Activated T-cell treated with anti-CD3 and anti-CD28 coated beads, Interleukin-2, amount 50 U/mL, for 4 hours (primary cell): Measurements from ENCODE around the gene XPR1. TPM values are rescaled to one million over a fixed set of nuclear protein-coding genes. Genes with fewer than 3 reads are reported as not detected.
"Not testable (repeated sequence)": the region's sequence is repeated elsewhere in the genome, so short reads cannot be mapped to it uniquely, and the experiment has no call there.

ENCODE experiments used
- ATAC-seq, 2 donors: fragments of 200-7000 bp; cut with Tn5 transposase; one replicate each; pipeline ENCODE4 v1.10.0; 2021
- DNase-seq: peaks from one replicate; pipeline ENCODE4 v3.0.0-alpha.2; 2020
- H3K27me3 Mint-ChIP-seq: one replicate; pipeline ENCODE4 v1.8.0; 2021; ENCODE audit warnings: low read depth, mixed read lengths
- H3K36me3 Mint-ChIP-seq: one replicate; pipeline ENCODE4 v1.8.0; 2022; ENCODE audit warnings: mixed read lengths; ENCODE audit not compliant: insufficient read depth
- H3K4me1 Mint-ChIP-seq: one replicate; pipeline ENCODE4 v1.8.0; 2021; ENCODE audit warnings: low read depth, mixed read lengths
- H3K4me3 Mint-ChIP-seq: one replicate; pipeline ENCODE4 v1.8.0; 2021; ENCODE audit warnings: mild to moderate bottlenecking, moderate library complexity, mixed read lengths
- H3K9me3 Mint-ChIP-seq: one replicate; pipeline ENCODE4 v1.8.0; 2021; ENCODE audit warnings: mixed read lengths
- total RNA-seq, 3 donors: library from RNA; stranded (reverse); gene quantifications; one replicate each; pipeline ENCODE4 v1.2.1, GENCODE V29; 2021

XPR1 gene
- total RNA-seq, 3 donors from 2014 or later, result 25.2 to 26.7 (median 25.8) TPM

DNA sequence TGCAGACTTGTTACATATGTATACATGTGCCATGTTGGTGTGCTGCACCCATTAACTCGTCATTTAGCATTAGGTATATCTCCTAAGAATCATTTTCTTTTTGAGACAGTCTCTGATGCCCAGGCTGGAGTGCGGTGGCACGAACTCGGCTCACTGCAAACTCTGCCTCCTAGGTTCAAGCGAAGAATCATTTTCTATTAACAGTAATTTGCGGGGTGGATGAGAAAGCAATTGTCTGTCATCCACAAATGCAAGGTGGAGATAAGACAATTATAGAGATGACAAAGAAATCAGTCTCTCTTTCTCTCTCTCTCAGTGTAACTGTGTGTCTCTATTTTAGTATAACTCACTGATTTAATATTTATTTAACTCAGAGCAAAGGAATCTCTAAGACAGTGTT, 149.9 kb downstream of the XPR1 start:
- ATAC-seq, result no peak
- H3K36me3 Mint-ChIP-seq, result no peaks in the 10 kb centered on the region
- no peaks in the 10 kb centered on the region for H3K9me3 Mint-ChIP-seq
- H3K27me3 Mint-ChIP-seq, result no peaks in the 10 kb centered on the region
- no peak for DNase-seq
- no peak overlapping the region for H3K4me3 Mint-ChIP-seq
- peaks cover 2% of the 10 kb centered on the region for H3K4me1 Mint-ChIP-seq

DNA sequence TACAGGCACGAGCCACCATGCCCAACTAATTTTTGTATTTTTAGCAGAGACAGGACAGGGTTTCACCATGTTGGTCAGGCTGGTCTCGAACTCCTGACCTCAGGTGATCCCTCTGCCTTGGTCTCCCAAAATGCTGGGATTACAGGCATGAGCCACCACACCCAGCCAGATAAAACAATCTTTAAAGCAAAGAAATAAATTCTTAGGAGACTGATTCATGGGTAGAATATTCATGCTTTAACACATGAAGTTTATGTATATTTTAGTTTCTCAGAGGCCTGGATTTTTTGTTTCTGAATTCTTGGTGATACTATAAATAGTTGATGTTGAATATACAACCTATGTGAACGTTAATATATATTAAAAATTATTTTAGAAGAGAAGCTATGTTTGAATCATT, 153.5 kb downstream of the XPR1 start:
- H3K9me3 Mint-ChIP-seq, result no peaks in the 10 kb centered on the region
- ATAC-seq, result no peak
- peaks cover 2% of the 10 kb centered on the region for H3K4me1 Mint-ChIP-seq
- no peaks in the 10 kb centered on the region for H3K27me3 Mint-ChIP-seq
- peaks cover 20% of the 10 kb centered on the region for H3K36me3 Mint-ChIP-seq
- no peak for DNase-seq
- H3K4me3 Mint-ChIP-seq, result no peak overlapping the region

DNA sequence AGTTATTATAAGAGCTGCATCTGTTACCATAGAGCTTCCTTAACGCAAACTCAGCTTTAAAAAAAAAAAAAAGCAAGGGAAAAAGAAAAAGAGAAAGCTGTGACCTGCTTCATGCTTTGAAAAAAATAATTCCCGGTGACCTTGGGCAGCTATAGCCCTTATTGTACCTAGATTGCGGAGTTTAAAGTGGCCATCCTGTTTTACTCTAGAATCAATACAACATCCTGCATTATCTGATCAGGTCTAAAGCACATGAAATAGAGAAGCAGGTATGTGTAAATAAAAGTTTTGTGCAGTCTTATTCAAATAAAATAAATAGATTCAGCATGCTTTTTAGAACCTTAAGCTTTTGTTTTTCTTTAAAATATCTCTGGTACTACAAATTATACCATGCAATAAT, 154.1 kb downstream of the XPR1 start:
- DNase-seq, result no peak
- H3K9me3 Mint-ChIP-seq, result no peaks in the 10 kb centered on the region
- H3K4me3 Mint-ChIP-seq, result no peak overlapping the region
- H3K36me3 Mint-ChIP-seq, result peaks cover 20% of the 10 kb centered on the region
- no peaks in the 10 kb centered on the region for H3K27me3 Mint-ChIP-seq
- H3K4me1 Mint-ChIP-seq, result peaks cover under 1% of the 10 kb centered on the region
- ATAC-seq, result no peak

DNA sequence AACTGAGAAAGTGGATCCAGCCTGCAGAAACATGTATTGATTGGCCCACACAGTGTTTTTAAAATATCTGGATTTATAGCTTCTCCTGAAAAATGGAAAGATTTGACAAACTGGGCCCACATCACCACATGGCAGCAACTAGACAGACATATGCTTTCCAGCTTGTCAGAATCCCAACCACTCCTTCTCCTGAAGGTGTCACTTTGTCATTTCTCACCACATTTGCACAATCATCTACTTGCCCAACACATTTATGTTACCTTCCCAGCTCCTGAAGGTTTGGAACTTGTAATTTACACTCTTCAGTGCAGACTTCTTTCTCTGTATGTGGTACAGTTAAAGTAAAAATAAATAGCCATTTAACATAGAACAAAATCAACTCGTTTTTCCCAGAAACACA, 154.8 kb downstream of the XPR1 start:
- Mint-ChIP-seq H3K4me3 (no peak overlapping the region), H3K9me3 (no peaks in the 10 kb centered on the region), H3K36me3 (peaks cover 20% of the 10 kb centered on the region), H3K27me3 (no peaks in the 10 kb centered on the region), H3K4me1 (peaks cover under 1% of the 10 kb centered on the region)
- no peak for DNase-seq
- no peak for ATAC-seq

DNA sequence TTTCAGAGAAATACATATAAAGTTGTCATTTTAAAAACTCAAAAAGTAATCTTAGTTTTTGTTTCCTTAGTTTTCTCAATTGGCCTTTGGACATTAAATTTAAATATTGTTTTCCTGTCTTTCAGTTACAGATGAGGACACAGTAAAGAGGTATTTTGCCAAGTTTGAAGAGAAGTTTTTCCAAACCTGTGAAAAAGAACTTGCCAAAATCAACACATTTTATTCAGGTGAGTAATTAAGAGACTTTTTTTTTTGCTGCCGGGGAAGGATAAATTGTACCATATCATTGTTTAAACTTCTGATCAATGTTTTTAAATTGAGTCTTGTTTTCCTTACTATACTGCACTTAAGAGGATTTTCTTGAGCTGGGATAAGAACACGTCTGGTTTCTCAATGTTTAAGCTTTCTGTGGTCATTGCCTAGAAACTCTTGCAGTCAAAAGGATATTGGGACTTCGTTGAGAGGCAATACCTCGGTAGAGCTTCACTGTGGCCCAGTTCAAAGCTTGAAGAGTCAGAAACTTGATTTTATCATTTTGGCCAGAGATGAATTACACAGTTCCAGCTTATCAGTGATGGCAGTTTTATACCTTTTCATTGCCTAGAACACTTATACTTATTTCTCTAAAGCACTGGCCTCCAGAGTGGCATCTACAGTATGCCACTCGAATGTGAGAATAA, 155.9 kb downstream of the XPR1 start:
- no peak for ATAC-seq
- Mint-ChIP-seq H3K4me1 (peaks cover 4% of the 10 kb centered on the region), H3K27me3 (no peaks in the 10 kb centered on the region), H3K9me3 (no peaks in the 10 kb centered on the region), H3K4me3 (no peak overlapping the region), H3K36me3 (peaks cover 23% of the 10 kb centered on the region)
- no peak for DNase-seq

DNA sequence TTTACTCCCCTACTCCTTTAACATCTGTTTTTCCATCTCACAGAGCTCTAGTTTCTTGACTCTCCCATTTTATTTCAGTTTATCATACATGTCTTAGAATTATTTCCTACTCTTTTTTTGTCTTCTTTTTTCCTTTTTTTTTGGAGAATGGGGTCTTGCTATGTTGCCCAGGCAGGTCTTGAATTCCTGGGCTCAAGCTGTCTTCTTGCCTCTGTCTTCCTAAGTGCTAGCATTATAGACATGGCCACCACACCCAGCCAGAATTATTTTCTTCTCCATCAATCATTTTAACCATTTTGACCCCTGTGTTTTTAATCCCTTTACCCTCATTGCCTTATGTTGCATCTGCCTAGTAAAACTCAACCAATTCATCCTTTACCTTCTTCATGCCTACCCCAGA, 157.6 kb downstream of the XPR1 start:
- H3K9me3 Mint-ChIP-seq, result no peaks in the 10 kb centered on the region
- no peak overlapping the region for H3K4me3 Mint-ChIP-seq
- H3K27me3 Mint-ChIP-seq, result no peaks in the 10 kb centered on the region
- H3K4me1 Mint-ChIP-seq, result peaks cover 6% of the 10 kb centered on the region
- DNase-seq (no peak), ATAC-seq (no peak)
- H3K36me3 Mint-ChIP-seq, result peaks cover 25% of the 10 kb centered on the region

DNA sequence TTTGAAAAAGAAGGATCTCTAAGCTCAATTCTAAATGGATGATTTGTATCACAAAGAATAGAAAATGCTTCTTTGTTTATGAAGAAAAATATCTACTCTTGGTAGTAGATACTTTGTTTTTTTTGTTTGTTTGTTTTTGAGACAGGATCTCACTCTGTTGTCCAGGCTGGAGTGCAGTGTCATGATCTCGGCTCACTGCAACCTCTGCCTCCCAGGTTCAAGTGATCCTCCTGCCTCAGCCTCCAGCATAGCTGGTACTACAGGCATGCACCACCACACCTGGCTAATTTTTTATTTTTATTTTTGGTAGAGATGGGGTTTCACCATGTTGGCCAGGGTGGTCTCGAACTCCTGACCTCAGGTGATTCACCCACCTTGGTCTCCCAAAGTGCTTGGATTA, 159.3 kb downstream of the XPR1 start:
- not testable (repeated sequence) for DNase-seq, ATAC-seq, H3K27me3 Mint-ChIP-seq, H3K4me3 Mint-ChIP-seq, H3K4me1 Mint-ChIP-seq, H3K9me3 Mint-ChIP-seq
- H3K36me3 Mint-ChIP-seq, result peaks cover 29% of the 10 kb centered on the region

DNA sequence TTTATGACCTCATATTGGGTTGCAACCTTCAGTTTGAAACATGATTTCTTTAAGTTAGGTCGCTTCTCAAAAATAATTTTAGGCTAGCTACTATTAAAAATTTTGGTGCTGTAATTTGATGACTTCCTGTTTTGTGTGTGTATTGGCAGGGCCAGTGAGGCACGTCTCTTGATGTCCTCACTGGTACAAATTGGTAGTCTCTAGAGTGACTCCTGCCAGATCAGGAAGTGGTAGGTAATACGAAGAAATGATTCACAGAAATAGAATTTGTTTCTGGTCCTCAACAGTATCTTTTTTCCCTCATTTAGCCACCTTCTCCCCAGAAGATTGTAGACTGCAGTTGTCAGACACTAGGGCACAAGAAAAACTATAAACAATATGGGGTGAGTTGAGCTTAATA, 160.0 kb downstream of the XPR1 start:
- no peaks in the 10 kb centered on the region for H3K27me3 Mint-ChIP-seq
- ATAC-seq (no peak), DNase-seq (no peak)
- no peak overlapping the region for H3K4me3 Mint-ChIP-seq
- peaks cover 29% of the 10 kb centered on the region for H3K36me3 Mint-ChIP-seq
- H3K9me3 Mint-ChIP-seq, result no peaks in the 10 kb centered on the region
- peaks cover 11% of the 10 kb centered on the region for H3K4me1 Mint-ChIP-seq

DNA sequence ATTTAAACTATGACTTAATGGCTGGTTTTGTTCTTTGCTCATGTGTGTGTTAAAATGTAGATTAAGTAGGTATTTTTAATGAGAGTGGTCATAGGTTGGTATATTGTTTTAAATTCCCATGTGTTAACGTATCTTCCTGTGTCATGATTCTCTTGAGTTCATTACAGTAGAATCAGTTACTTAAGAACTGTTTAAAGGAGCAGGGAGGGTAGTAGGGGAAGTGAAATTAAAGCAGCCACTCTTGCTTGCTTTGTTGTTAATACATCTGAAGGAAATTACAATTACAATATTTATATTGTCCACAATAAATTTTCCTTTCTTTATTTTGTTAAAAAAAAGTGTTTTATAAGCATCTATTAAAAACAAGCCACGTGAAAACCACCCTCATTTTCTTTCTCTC, 161.6 kb downstream of the XPR1 start:
- H3K4me3 Mint-ChIP-seq, result no peak overlapping the region
- peaks cover 22% of the 10 kb centered on the region for H3K36me3 Mint-ChIP-seq
- peaks cover 11% of the 10 kb centered on the region for H3K4me1 Mint-ChIP-seq
- ATAC-seq, result no peak
- H3K9me3 Mint-ChIP-seq, result no peaks in the 10 kb centered on the region
- no peak for DNase-seq
- no peaks in the 10 kb centered on the region for H3K27me3 Mint-ChIP-seq

DNA sequence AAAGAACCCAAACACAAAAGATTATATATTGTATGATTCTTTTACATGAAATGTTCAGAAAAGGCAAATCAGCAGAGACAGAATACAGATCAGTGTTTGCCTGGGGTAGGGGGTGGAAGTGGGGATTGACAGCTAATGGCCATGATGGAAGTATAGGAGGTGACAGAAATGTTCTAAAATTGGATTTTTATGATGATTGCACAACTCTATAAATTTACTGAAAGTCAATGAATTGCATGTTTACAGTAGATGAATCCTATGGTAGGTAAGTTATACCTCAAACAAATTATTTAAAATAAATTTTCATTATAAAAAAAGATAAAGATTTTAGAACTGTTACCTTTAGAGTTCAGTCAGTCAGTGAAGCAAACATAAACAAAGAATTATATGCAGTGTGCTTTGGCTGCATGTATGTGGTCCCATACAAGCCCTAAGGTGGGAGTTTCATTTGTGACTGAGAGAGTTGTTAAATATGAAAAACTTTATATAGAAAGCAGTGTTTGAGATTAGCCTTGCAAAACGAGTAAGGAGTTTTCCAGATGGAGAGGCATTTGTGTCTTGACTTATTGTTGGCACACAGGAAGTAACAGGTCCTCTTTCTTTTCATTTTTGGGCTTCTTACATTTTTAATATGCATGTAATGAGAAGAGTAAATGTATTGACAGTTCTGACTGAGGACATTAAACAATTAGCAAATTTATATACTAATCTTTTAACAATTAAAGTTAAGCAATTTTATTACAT, 165.2 kb downstream of the XPR1 start:
- no peak for DNase-seq
- no peak overlapping the region for H3K4me3 Mint-ChIP-seq
- H3K9me3 Mint-ChIP-seq, result no peaks in the 10 kb centered on the region
- no peak for ATAC-seq
- peaks cover 9% of the 10 kb centered on the region for H3K36me3 Mint-ChIP-seq
- H3K27me3 Mint-ChIP-seq, result no peaks in the 10 kb centered on the region
- peaks cover 7% of the 10 kb centered on the region for H3K4me1 Mint-ChIP-seq

DNA sequence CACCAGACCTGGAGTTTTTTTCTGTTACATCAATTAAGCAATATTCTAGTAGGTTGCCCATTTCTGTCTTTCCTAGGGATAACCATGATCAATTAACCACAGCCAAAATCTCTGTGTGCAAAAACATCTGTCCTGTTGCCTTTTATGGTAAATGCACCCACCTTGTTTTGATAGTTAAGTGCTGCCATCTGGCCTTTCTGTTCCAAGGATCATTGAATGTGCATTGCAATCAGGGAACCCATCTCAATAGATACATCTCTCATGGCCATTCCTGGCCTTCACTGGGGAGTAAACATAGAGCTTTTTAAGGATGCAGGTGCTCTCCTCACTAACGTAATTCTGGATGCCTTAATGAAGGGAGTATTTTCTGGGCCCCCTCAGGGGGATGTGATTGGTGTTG, 169.1 kb downstream of the XPR1 start:
- Mint-ChIP-seq H3K4me1 (peaks cover 2% of the 10 kb centered on the region), H3K36me3 (peaks cover 13% of the 10 kb centered on the region), H3K9me3 (no peaks in the 10 kb centered on the region)

DNA sequence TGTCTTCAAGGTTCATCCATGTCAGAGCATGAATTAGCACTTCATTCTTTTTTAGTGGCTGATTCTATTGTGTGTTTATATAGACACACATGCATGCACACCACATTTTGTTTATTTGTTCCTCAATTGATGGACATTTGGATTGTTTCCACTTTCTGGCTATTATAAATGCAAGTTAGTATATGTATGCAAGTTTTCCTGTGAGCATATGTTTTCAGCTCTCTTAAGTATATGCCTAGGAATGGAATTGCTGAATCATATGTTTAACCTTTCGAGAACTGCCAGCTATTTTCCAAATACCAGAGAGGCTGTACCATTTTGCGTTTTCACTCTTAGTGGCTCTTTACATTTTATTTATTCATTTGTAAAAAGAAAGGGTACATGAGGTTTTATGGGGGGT, 171.0 kb downstream of the XPR1 start:
- Mint-ChIP-seq H3K36me3 (peaks cover 28% of the 10 kb centered on the region), H3K4me1 (no peaks in the 10 kb centered on the region)

More for the DNA sequence above, 169.1 kb downstream of the XPR1 start:
- Mint-ChIP-seq H3K27me3 (no peaks in the 10 kb centered on the region), H3K4me3 (no peak overlapping the region)
- ATAC-seq, result no peak
- DNase-seq, result no peak

DNA sequence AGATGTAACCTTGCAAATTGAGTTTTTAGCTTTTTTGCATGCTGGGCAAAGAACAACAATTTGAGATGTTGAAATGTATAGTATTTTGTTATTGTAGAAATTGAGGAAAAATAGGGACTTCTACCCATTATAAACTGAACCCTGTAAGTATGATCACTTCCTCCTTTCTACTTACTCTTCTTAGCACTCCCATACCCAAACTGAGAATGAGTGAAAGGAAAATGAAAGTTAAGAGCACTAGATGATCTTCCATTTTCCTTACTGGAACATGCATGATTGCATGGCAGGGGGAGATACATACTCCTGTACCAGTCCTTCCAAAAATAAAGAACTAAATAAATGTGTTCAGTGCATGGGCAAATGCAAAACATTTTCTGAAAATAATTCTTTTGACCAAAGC, 173.5 kb downstream of the XPR1 start:
- no peaks in the 10 kb centered on the region for H3K27me3 Mint-ChIP-seq
- H3K4me1 Mint-ChIP-seq, result no peaks in the 10 kb centered on the region
- H3K4me3 Mint-ChIP-seq, result no peak overlapping the region
- H3K9me3 Mint-ChIP-seq, result no peaks in the 10 kb centered on the region
- DNase-seq, result no peak
- H3K36me3 Mint-ChIP-seq, result peaks cover 38% of the 10 kb centered on the region
- ATAC-seq, result no peak

More for the DNA sequence above, 171.0 kb downstream of the XPR1 start:
- Mint-ChIP-seq H3K4me3 (no peak overlapping the region), H3K27me3 (no peaks in the 10 kb centered on the region), H3K9me3 (no peaks in the 10 kb centered on the region)
- ATAC-seq, result no peak
- no peak for DNase-seq

DNA sequence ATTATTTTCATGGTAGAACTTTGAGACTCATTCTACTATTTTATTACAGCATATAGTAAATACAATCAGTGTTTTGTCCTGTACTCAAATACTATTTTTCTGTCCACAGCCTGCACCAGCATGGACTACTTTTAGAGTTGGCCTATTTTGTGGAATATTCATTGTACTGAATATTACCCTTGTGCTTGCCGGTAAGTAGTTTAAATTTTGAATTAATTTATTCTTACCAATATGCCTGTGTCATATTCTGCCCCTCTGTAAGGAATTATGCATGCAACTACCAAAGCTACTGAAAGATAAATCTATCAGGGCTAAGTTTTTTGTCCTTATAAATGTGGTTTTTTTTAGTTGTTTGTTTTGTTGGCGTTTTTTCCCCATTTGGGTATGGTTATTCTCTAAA, 179.5 kb downstream of the XPR1 start:
- peaks cover 52% of the 10 kb centered on the region for H3K36me3 Mint-ChIP-seq
- H3K9me3 Mint-ChIP-seq, result no peaks in the 10 kb centered on the region
- no peaks in the 10 kb centered on the region for H3K27me3 Mint-ChIP-seq
- ATAC-seq (no peak), DNase-seq (no peak)
- no peaks in the 10 kb centered on the region for H3K4me1 Mint-ChIP-seq
- H3K4me3 Mint-ChIP-seq, result no peak overlapping the region

DNA sequence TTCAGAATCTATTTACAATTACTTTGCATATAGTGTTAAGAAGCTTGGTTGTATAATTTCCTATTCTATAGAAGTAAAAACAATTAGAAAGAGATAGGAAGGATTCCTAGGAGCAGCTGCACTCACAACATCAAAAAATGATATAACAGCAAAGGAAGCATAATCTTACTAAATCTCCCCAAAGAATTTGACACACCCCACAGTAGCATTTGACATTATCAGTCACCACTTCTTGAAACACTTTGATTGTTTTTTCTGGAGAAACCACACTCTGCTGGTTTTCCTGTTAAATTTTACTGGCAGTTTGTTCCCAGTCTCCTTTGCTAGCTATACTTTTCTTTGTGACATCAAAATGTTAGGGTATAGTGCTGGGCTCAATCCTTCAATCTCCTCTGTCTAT, 180.1 kb downstream of the XPR1 start:
- no peak for DNase-seq
- no peaks in the 10 kb centered on the region for H3K27me3 Mint-ChIP-seq
- no peaks in the 10 kb centered on the region for H3K4me1 Mint-ChIP-seq
- H3K9me3 Mint-ChIP-seq, result no peaks in the 10 kb centered on the region
- H3K36me3 Mint-ChIP-seq, result peaks cover 47% of the 10 kb centered on the region
- H3K4me3 Mint-ChIP-seq, result no peak overlapping the region
- no peak for ATAC-seq
